ENCODE results near the gene FGFBP2. TPM values are rescaled to one million over a fixed set of nuclear protein-coding genes. Genes with fewer than 3 reads are reported as not detected.

FGFBP2 gene
- total RNA-seq, 1 donor, result 0.36 TPM

- Histone ChIP-seq H3K27ac (ENCODE audit: low read depth, low read length) (no peak overlapping the region), H3K4me2 (ENCODE audit: insufficient read depth, low read length) (no peak overlapping the region)
- no peak for DNase-seq (ENCODE audit: insufficient read length, low spot score, missing footprints)
Observed at GRCh38 chr4:15961781-15962510, 1.0 kb downstream of the FGFBP2 start.

GRCh38 chr4:15958562-15958961, 4.4 kb downstream of the FGFBP2 start:
- Histone ChIP-seq H3K79me2 (ENCODE audit: insufficient read depth, low read length) (no peaks in the 10 kb centered on the region), H3K36me3 (ENCODE audit: insufficient read depth, low read length) (no peaks in the 10 kb centered on the region), H2AFZ (ENCODE audit: low read length) (no peak overlapping the region), H3K27me3 (ENCODE audit: insufficient read depth, low read length) (peaks cover 35% of the 10 kb centered on the region), H3K9me3 (ENCODE audit: low read depth, low read length) (no peaks in the 10 kb centered on the region), H4K20me1 (ENCODE audit: insufficient read depth, low read length) (no peaks in the 10 kb centered on the region), H3K4me3 (ENCODE audit: insufficient read depth, low read length) (no peak overlapping the region), H3K4me2 (ENCODE audit: insufficient read depth, low read length) (no peak overlapping the region), H3K4me1 (ENCODE audit: insufficient read depth, low read length) (peaks cover 7% of the 10 kb centered on the region), H3K27ac (ENCODE audit: low read depth, low read length) (no peak overlapping the region)
- no peak for TF ChIP-seq CTCF (IDR thresholded peaks at IDR 0.05; ENCODE audit: extremely low read depth, low read depth, low read length)
- DNase-seq (ENCODE audit: insufficient read length, low spot score, missing footprints), result no peak

More at GRCh38 chr4:15961781-15962510, 1.0 kb downstream of the FGFBP2 start:
- peaks cover 8% of the 10 kb centered on the region for H3K4me1 ChIP-seq (ENCODE audit: insufficient read depth, low read length)
- no peaks in the 10 kb centered on the region for H4K20me1 ChIP-seq (ENCODE audit: insufficient read depth, low read length)
- no peaks in the 10 kb centered on the region for H3K79me2 ChIP-seq (ENCODE audit: insufficient read depth, low read length)
- no peak for TF ChIP-seq CTCF (IDR thresholded peaks at IDR 0.05; ENCODE audit: extremely low read depth, low read depth, low read length)
- H3K9me3 ChIP-seq (ENCODE audit: low read depth, low read length), result no peaks in the 10 kb centered on the region
- H3K36me3 ChIP-seq (ENCODE audit: insufficient read depth, low read length), result no peaks in the 10 kb centered on the region
- peaks cover 39% of the 10 kb centered on the region for H3K27me3 ChIP-seq (ENCODE audit: insufficient read depth, low read length)
- no peak overlapping the region for H2AFZ ChIP-seq (ENCODE audit: low read length)
- H3K4me3 ChIP-seq (ENCODE audit: insufficient read depth, low read length), result no peak overlapping the region

- H3K79me2 ChIP-seq (ENCODE audit: insufficient read depth, low read length), result no peaks in the 10 kb centered on the region
- no peak overlapping the region for H3K4me2 ChIP-seq (ENCODE audit: insufficient read depth, low read length)
- no peaks in the 10 kb centered on the region for H3K4me1 ChIP-seq (ENCODE audit: insufficient read depth, low read length)
- no peaks in the 10 kb centered on the region for H3K9me3 ChIP-seq (ENCODE audit: low read depth, low read length)
- DNase-seq (ENCODE audit: insufficient read length, low spot score, missing footprints), result no peak
- no peak overlapping the region for H2AFZ ChIP-seq (ENCODE audit: low read length)
- no peaks in the 10 kb centered on the region for H3K36me3 ChIP-seq (ENCODE audit: insufficient read depth, low read length)
- TF ChIP-seq CTCF (IDR thresholded peaks at IDR 0.05; ENCODE audit: extremely low read depth, low read depth, low read length), result peak; percentile 97
- no peak overlapping the region for H3K4me3 ChIP-seq (ENCODE audit: insufficient read depth, low read length)
- peaks cover 20% of the 10 kb centered on the region for H3K27me3 ChIP-seq (ENCODE audit: insufficient read depth, low read length)
- no peak overlapping the region for H3K27ac ChIP-seq (ENCODE audit: low read depth, low read length)
- H4K20me1 ChIP-seq (ENCODE audit: insufficient read depth, low read length), result no peaks in the 10 kb centered on the region
Observed at GRCh38 chr4:15956179-15956850, 6.7 kb downstream of the FGFBP2 start.

GRCh38 chr4:15955670-15956069, 7.3 kb downstream of the FGFBP2 start:
- no peaks in the 10 kb centered on the region for H3K4me1 ChIP-seq (ENCODE audit: insufficient read depth, low read length)
- no peaks in the 10 kb centered on the region for H4K20me1 ChIP-seq (ENCODE audit: insufficient read depth, low read length)
- H3K79me2 ChIP-seq (ENCODE audit: insufficient read depth, low read length), result no peaks in the 10 kb centered on the region
- DNase-seq (ENCODE audit: insufficient read length, low spot score, missing footprints), result no peak
- H3K4me3 ChIP-seq (ENCODE audit: insufficient read depth, low read length), result no peak overlapping the region
- no peak for TF ChIP-seq CTCF (IDR thresholded peaks at IDR 0.05; ENCODE audit: extremely low read depth, low read depth, low read length)
- H3K9me3 ChIP-seq (ENCODE audit: low read depth, low read length), result no peaks in the 10 kb centered on the region
- H3K4me2 ChIP-seq (ENCODE audit: insufficient read depth, low read length), result no peak overlapping the region
- no peaks in the 10 kb centered on the region for H3K36me3 ChIP-seq (ENCODE audit: insufficient read depth, low read length)
- H3K27me3 ChIP-seq (ENCODE audit: insufficient read depth, low read length), result peaks cover 14% of the 10 kb centered on the region
- H2AFZ ChIP-seq (ENCODE audit: low read length), result no peak overlapping the region
- no peak overlapping the region for H3K27ac ChIP-seq (ENCODE audit: low read depth, low read length)

All from osteoblast (primary cell).